Caco-2 (cell line): ENCODE measurements around the gene GDPD1. TPM values are rescaled to one million over a fixed set of nuclear protein-coding genes. Genes with fewer than 3 reads are reported as not detected.

Experiments
- BruUV-seq: library from RNA; stranded (reverse); fragments of 400-500 nt; replicated peaks from 2 replicates; lab custom pipeline; 2021; lab: Mats Ljungman, UMichigan
- CTCF ChIA-PET: fragments of 300-600 bp; sonication (Branson Sonifier 250); formaldehyde crosslinking; loops from one replicate; lab custom pipeline; 2022; ENCODE audit warnings: antibody characterized with exemption; lab: Charles Lee
- POLR2A ChIA-PET: fragments of 300-600 bp; sonication (Branson Sonifier 250); formaldehyde crosslinking; loops from one replicate; lab custom pipeline; 2022; ENCODE audit warnings: antibody characterized with exemption; lab: Charles Lee
- DNase-seq, 2 experiments: peaks; one replicate each; pipeline versions ENCODE4 v3.0.0 to v3.0.0-alpha.2; 2020 to 2022
- H3K27me3 ChIP-seq: replicated peaks from 2 replicates; pipeline ENCODE4 v1.6.0; 2011; ENCODE audit warnings: low read length; ENCODE audit not compliant: control insufficient read depth, insufficient read depth
- H3K36me3 ChIP-seq: 2 replicates; pipeline ENCODE4 v1.5.1; 2011; ENCODE audit warnings: low read length; ENCODE audit not compliant: control insufficient read depth, insufficient read depth
- H3K4me1 ChIP-seq: fragments of 250-450 bp; sonication (Bioruptor Pico); 2 replicates; pipeline ENCODE4 v1.5.1; 2020; ENCODE audit warnings: mild to moderate bottlenecking
- H3K4me3 ChIP-seq: 2 replicates; pipeline ENCODE4 v1.5.1; 2011; ENCODE audit warnings: low read depth, mild to moderate bottlenecking, control low read depth, low read length
- H3K9me3 ChIP-seq: fragments of 250-450 bp; sonication (Bioruptor Pico); 2 replicates; pipeline ENCODE4 v1.5.1; 2020; ENCODE audit warnings: mild to moderate bottlenecking, moderate library complexity
- H3K27ac Mint-ChIP-seq: one replicate; pipeline ENCODE4 v1.8.0; 2022; ENCODE audit warnings: mixed read lengths; ENCODE audit not compliant: unreplicated experiment
- H3K27me3 Mint-ChIP-seq: one replicate; pipeline ENCODE4 v1.8.0; 2022; ENCODE audit warnings: mixed read lengths; ENCODE audit not compliant: insufficient read depth, unreplicated experiment
- H3K36me3 Mint-ChIP-seq: one replicate; pipeline ENCODE4 v1.8.0; 2022; ENCODE audit warnings: mild to moderate bottlenecking, mixed read lengths; ENCODE audit not compliant: insufficient read depth, unreplicated experiment
- H3K4me1 Mint-ChIP-seq: one replicate; pipeline ENCODE4 v1.8.0; 2022; ENCODE audit warnings: low read depth, mixed read lengths; ENCODE audit not compliant: unreplicated experiment
- H3K4me3 Mint-ChIP-seq: one replicate; pipeline ENCODE4 v1.8.0; 2022; ENCODE audit warnings: mild to moderate bottlenecking, moderate library complexity, mixed read lengths; ENCODE audit not compliant: unreplicated experiment
- H3K9me3 Mint-ChIP-seq: one replicate; pipeline ENCODE4 v1.8.0; 2022; ENCODE audit warnings: mixed read lengths; ENCODE audit not compliant: unreplicated experiment
- intact Hi-C: fragments of 100-400 bp; cut with micrococcal nuclease; formaldehyde crosslinking; loops from one replicate; pipeline ENCODE4 v1.10.0; 2022; ENCODE audit not compliant: unreplicated experiment
- total RNA-seq: library from RNA; stranded (reverse); gene quantifications from 2 replicates; pipeline ENCODE4 v1.2.3, GENCODE V29; 2022
- TF ChIP-seq, protein P1 (sequence below), 2 experiments: fragments of 200-600 bp in 1 of 2; IDR thresholded peaks; 1 replicate in 1 of 2; 2 replicates in 1 of 2; pipeline versions ENCODE4 v1.5.1 to v1.8.0; 2011 to 2022; ENCODE audit warnings: antibody characterized with exemption in 1 of 2, control low read depth in 1 of 2, inconsistent platforms in 1 of 2, low read depth in 1 of 2, low read length in 1 of 2, mild to moderate bottlenecking in 1 of 2, moderate library complexity in 1 of 2; ENCODE audit not compliant: insufficient read depth in 1 of 2, severe bottlenecking in 1 of 2, unreplicated experiment in 1 of 2

Gene GDPD1
- total RNA-seq, 1 experiment from 2014 or later, result 1.2 TPM

DNA sequence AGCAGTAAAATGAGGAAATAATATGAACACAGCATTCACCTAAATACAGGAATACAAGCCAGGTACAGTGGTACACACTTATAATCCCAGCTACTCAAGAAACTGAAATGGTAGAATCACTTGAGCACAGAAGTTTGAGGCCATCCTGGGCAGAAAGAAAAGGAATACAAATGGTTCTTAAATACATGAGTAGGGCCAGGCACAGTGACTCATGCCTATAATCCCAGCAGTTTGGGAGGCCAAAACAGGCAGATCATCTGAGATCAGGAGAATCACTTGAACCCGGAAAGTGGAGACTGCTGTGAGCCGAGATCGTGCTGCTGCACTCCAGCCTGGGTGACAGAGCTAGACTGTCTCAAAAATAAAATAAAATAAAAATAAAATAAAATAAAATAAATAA is 33.5 kb upstream of the GDPD1 start:
- CTCF ChIA-PET, result no interaction called here
- no peaks in the 10 kb centered on the region for H3K4me1 ChIP-seq
- BruUV-seq, result TSS peak; percentile 9
- no peaks in the 10 kb centered on the region for H3K27me3 ChIP-seq
- Mint-ChIP-seq H3K4me3 (no peak overlapping the region), H3K9me3 (no peaks in the 10 kb centered on the region), H3K4me1 (no peaks in the 10 kb centered on the region), H3K27me3 (no peaks in the 10 kb centered on the region), H3K36me3 (peaks cover 63% of the 10 kb centered on the region), H3K27ac (no peak overlapping the region)
- POLR2A ChIA-PET, result no interaction called here
- DNase-seq, result no peak
- TF ChIP-seq, protein P1, sequence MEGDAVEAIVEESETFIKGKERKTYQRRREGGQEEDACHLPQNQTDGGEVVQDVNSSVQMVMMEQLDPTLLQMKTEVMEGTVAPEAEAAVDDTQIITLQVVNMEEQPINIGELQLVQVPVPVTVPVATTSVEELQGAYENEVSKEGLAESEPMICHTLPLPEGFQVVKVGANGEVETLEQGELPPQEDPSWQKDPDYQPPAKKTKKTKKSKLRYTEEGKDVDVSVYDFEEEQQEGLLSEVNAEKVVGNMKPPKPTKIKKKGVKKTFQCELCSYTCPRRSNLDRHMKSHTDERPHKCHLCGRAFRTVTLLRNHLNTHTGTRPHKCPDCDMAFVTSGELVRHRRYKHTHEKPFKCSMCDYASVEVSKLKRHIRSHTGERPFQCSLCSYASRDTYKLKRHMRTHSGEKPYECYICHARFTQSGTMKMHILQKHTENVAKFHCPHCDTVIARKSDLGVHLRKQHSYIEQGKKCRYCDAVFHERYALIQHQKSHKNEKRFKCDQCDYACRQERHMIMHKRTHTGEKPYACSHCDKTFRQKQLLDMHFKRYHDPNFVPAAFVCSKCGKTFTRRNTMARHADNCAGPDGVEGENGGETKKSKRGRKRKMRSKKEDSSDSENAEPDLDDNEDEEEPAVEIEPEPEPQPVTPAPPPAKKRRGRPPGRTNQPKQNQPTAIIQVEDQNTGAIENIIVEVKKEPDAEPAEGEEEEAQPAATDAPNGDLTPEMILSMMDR (IDR thresholded peaks at IDR 0.05; ENCODE audit: insufficient read depth in 1 of 2, low read depth in 1 of 2, low read length in 1 of 2, severe bottlenecking in 1 of 2, unreplicated experiment in 1 of 2), result no peak
- H3K4me3 ChIP-seq, result no peak overlapping the region
- no peaks in the 10 kb centered on the region for H3K9me3 ChIP-seq
- intact Hi-C loops, result no loop called here
- peaks cover 1% of the 10 kb centered on the region for H3K36me3 ChIP-seq

DNA sequence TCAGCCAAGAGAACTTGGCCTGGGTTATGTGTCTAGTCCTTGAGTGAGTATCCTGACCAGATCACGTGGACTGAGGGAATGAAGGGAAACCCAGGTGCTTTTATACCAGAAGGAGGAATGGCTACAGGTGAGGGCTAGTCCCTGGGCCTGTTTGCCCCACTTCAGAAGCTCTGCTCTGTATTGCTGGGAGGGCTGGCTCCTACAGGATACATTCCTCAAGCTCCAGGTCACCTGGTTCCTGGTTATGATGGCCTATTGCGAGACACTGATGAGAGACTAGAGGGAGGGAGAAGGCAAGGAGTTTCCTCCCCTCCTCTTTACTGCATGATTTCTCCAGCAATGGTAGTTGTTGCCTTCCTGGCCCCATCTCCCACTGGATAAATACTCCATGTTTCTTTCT is 29.5 kb upstream of the GDPD1 start:
- H3K27me3 ChIP-seq, result no peaks in the 10 kb centered on the region
- no TSS peak for BruUV-seq
- no peaks in the 10 kb centered on the region for H3K9me3 Mint-ChIP-seq
- H3K4me1 Mint-ChIP-seq, result no peaks in the 10 kb centered on the region
- H3K36me3 Mint-ChIP-seq, result peaks cover 61% of the 10 kb centered on the region
- no peak for DNase-seq
- no peaks in the 10 kb centered on the region for H3K9me3 ChIP-seq
- CTCF ChIA-PET, result no interaction called here
- H3K27me3 Mint-ChIP-seq, result no peaks in the 10 kb centered on the region
- TF ChIP-seq, protein P1 (IDR thresholded peaks at IDR 0.05; ENCODE audit: insufficient read depth in 1 of 2, low read depth in 1 of 2, low read length in 1 of 2, severe bottlenecking in 1 of 2, unreplicated experiment in 1 of 2), result no peak
- no peak overlapping the region for H3K27ac Mint-ChIP-seq
- peaks cover 5% of the 10 kb centered on the region for H3K36me3 ChIP-seq
- no peak overlapping the region for H3K4me3 Mint-ChIP-seq
- no peaks in the 10 kb centered on the region for H3K4me1 ChIP-seq
- POLR2A ChIA-PET, result no interaction called here
- intact Hi-C loops, result no loop called here
- no peak overlapping the region for H3K4me3 ChIP-seq

DNA sequence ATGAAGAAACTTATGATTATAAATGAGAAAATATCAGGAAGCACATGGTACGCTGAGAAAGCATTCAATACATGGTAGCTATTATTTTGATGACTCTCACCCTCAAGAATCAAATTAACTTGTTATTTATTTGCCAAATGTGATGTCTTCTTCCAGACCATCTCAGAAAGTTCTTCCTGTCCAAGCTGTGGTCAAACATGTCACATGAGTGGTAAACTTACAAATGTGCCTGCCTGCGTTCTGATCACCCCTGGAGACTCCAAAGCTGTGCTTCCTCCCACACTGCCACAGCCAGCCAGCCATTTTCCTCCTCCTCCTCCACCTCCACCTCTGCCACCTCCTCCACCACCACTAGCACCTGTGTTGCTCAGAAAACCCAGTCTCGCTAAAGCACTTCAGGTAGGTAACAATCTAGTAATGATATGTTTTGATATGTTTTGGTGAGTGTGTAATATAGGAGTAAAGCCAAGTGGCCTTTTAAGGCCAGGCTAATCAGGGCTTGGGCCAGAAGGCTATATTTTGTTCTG is 26.9 kb upstream of the GDPD1 start:
- Mint-ChIP-seq H3K4me3 (no peak overlapping the region), H3K27me3 (no peaks in the 10 kb centered on the region), H3K27ac (no peak overlapping the region), H3K4me1 (no peaks in the 10 kb centered on the region), H3K36me3 (peaks cover 58% of the 10 kb centered on the region), H3K9me3 (no peaks in the 10 kb centered on the region)
- CTCF ChIA-PET, result no interaction called here
- no peaks in the 10 kb centered on the region for H3K27me3 ChIP-seq
- intact Hi-C loops, result no loop called here
- no TSS peak for BruUV-seq
- no peaks in the 10 kb centered on the region for H3K4me1 ChIP-seq
- H3K9me3 ChIP-seq, result no peaks in the 10 kb centered on the region
- POLR2A ChIA-PET, result no interaction called here
- H3K36me3 ChIP-seq, result peaks cover 4% of the 10 kb centered on the region; the same call in 1 of the 2 replicates
- TF ChIP-seq, protein P1 (IDR thresholded peaks at IDR 0.05; ENCODE audit: insufficient read depth in 1 of 2, low read depth in 1 of 2, low read length in 1 of 2, severe bottlenecking in 1 of 2, unreplicated experiment in 1 of 2), result no peak
- DNase-seq, result no peak
- H3K4me3 ChIP-seq, result no peak overlapping the region
